Daoy (cell line): Measurements from ENCODE around the gene IFNAR1. TPM values are rescaled to one million over a fixed set of nuclear protein-coding genes. Genes with fewer than 3 reads are reported as not detected.

Source experiments
- DNase-seq: peaks from one replicate; pipeline ENCODE4 v3.0.0-alpha.2; 2015; ENCODE audit warnings: low read depth
- total RNA-seq: library from RNA; depleted of rRNA; stranded (reverse); fragments of >200 nt; shearing (Covaris generic); gene quantifications from 2 replicates; pipeline ENCODE4 v1.2.3, GENCODE V29; 2014; rRNA removed

IFNAR1 gene
- total RNA-seq, result 18.5 and 45.2 TPM in 2 replicates

- DNase-seq, result peak; percentile 100
Observed at GRCh38 chr21:33324291-33325221, at the start of gene IFNAR1. Gene IFNAR1 (plus strand): TSS chr21:33324970. CDS start chr21:33325056, 86 bp downstream.

- no peak for DNase-seq
Observed at GRCh38 chr21:33278721-33279120, 46.0 kb upstream of the IFNAR1 start.

GRCh38 chr21:33279330-33279820 lies 45.4 kb upstream of the IFNAR1 start:
- no peak for DNase-seq

- no peak for DNase-seq
Observed at GRCh38 chr21:33281096-33281652, 43.6 kb upstream of the IFNAR1 start.

- no peak for DNase-seq
Observed at GRCh38 chr21:33283203-33283602, 41.6 kb upstream of the IFNAR1 start.

- DNase-seq, result no peak
Observed at GRCh38 chr21:33286076-33286475, 38.7 kb upstream of the IFNAR1 start.

- peak; percentile 77 for DNase-seq
Observed at GRCh38 chr21:33286600-33287456, 37.9 kb upstream of the IFNAR1 start.

- DNase-seq, result peak; percentile 78
Observed at GRCh38 chr21:33289199-33289819, 35.5 kb upstream of the IFNAR1 start.

- no peak for DNase-seq
Observed at GRCh38 chr21:33290441-33290840, 34.3 kb upstream of the IFNAR1 start.

GRCh38 chr21:33291686-33292085 lies 33.1 kb upstream of the IFNAR1 start:
- no peak for DNase-seq

GRCh38 chr21:33292724-33293123 lies 32.0 kb upstream of the IFNAR1 start:
- DNase-seq, result no peak

GRCh38 chr21:33293136-33293535 lies 31.6 kb upstream of the IFNAR1 start:
- no peak for DNase-seq

GRCh38 chr21:33293811-33294216 lies 31.0 kb upstream of the IFNAR1 start:
- no peak for DNase-seq

- DNase-seq, result no peak
Observed at GRCh38 chr21:33296156-33296555, 28.6 kb upstream of the IFNAR1 start.

GRCh38 chr21:33299181-33299752 lies 25.5 kb upstream of the IFNAR1 start:
- DNase-seq, result no peak

GRCh38 chr21:33300701-33301631 lies 23.8 kb upstream of the IFNAR1 start:
- DNase-seq, result no peak

- no peak for DNase-seq
Observed at GRCh38 chr21:33301632-33302002, 23.2 kb upstream of the IFNAR1 start.

GRCh38 chr21:33302055-33302454 lies 22.7 kb upstream of the IFNAR1 start:
- peak; percentile 56 for DNase-seq

- no peak for DNase-seq
Observed at GRCh38 chr21:33302796-33303195, 22.0 kb upstream of the IFNAR1 start.

- no peak for DNase-seq
Observed at GRCh38 chr21:33305344-33305671, 19.5 kb upstream of the IFNAR1 start.
